GM18520 (cell line): Measurements from ENCODE around the gene MTURN.

ENCODE experiments used
- ATAC-seq: cut with Tn5 transposase; IDR thresholded peaks from one replicate; pipeline ENCODE4 v1.9.1; 2021; ENCODE audit not compliant: unreplicated experiment

Gene MTURN

GRCh38 chr7:30159698-30160143, 24.9 kb downstream of the MTURN start:
- no peak for ATAC-seq

- ATAC-seq, result no peak
Measured at GRCh38 chr7:30160329-30160728, 25.5 kb downstream of the MTURN start.

- ATAC-seq, result no peak
Measured at GRCh38 chr7:30162133-30162532, 27.3 kb downstream of the MTURN start.

- ATAC-seq, result peak; percentile 13
Measured at GRCh38 chr7:30162622-30163124, 27.9 kb downstream of the MTURN start.

- peak; percentile 42 for ATAC-seq
Measured at GRCh38 chr7:30163231-30163894, 28.6 kb downstream of the MTURN start.

GRCh38 chr7:30164567-30164966, 29.8 kb downstream of the MTURN start:
- no peak for ATAC-seq

- no peak for ATAC-seq
Measured at GRCh38 chr7:30165590-30165989, 30.8 kb downstream of the MTURN start.

- no peak for ATAC-seq
Measured at GRCh38 chr7:30166155-30166840, 31.5 kb downstream of the MTURN start.

- ATAC-seq, result no peak
Measured at GRCh38 chr7:30166841-30167235, 32.1 kb downstream of the MTURN start.

- no peak for ATAC-seq
Measured at GRCh38 chr7:30167901-30168300, 33.1 kb downstream of the MTURN start.

- no peak for ATAC-seq
Measured at GRCh38 chr7:30168835-30169573, 34.2 kb downstream of the MTURN start.

- ATAC-seq, result no peak
Measured at GRCh38 chr7:30169579-30169978, 34.8 kb downstream of the MTURN start.

GRCh38 chr7:30170476-30171205, 35.9 kb downstream of the MTURN start:
- ATAC-seq, result no peak

- ATAC-seq, result no peak
Measured at GRCh38 chr7:30171766-30172447, 37.1 kb downstream of the MTURN start.

GRCh38 chr7:30172451-30172850, 37.7 kb downstream of the MTURN start:
- no peak for ATAC-seq

GRCh38 chr7:30173058-30173897, 38.5 kb downstream of the MTURN start:
- ATAC-seq, result no peak

- no peak for ATAC-seq
Measured at GRCh38 chr7:30175180-30175579, 40.4 kb downstream of the MTURN start.

GRCh38 chr7:30175636-30176147, 40.9 kb downstream of the MTURN start:
- ATAC-seq, result no peak

- no peak for ATAC-seq
Measured at GRCh38 chr7:30176463-30177109, 41.8 kb downstream of the MTURN start.
